Mesothelial cell of epicardium (in vitro differentiated cells): ENCODE results near the gene CLCN1. TPM values are rescaled to one million over a fixed set of nuclear protein-coding genes. Genes with fewer than 3 reads are reported as not detected.
A peak's percentile ranks its signal among the peaks of the same experiment; 100 is the strongest.

ENCODE experiments used
- DNase-seq, 2 experiments: peaks; one replicate each; pipeline ENCODE4 v3.0.0; 2021; ENCODE audit warnings: low spot score in 2 of 2; ENCODE audit not compliant: unreplicated experiment in 2 of 2
- H3K27ac Mint-ChIP-seq: 2 replicates; pipeline ENCODE4 v1.8.0; 2021; ENCODE audit warnings: mixed read lengths
- H3K27me3 Mint-ChIP-seq: 2 replicates; pipeline ENCODE4 v1.8.0; 2021; ENCODE audit warnings: low read depth, mixed read lengths
- H3K36me3 Mint-ChIP-seq: 2 replicates; pipeline ENCODE4 v1.8.0; 2021; ENCODE audit warnings: mixed read lengths
- H3K4me1 Mint-ChIP-seq: 2 replicates; pipeline ENCODE4 v1.8.0; 2021; ENCODE audit warnings: mixed read lengths
- H3K4me3 Mint-ChIP-seq: 2 replicates; pipeline ENCODE4 v1.8.0; 2021; ENCODE audit warnings: mild to moderate bottlenecking, moderate library complexity, mixed read lengths
- H3K9me3 Mint-ChIP-seq: 2 replicates; pipeline ENCODE4 v1.8.0; 2021; ENCODE audit warnings: mixed read lengths
- total RNA-seq: library from RNA; stranded (reverse); gene quantifications from 3 replicates; pipeline ENCODE4 v1.2.1, GENCODE V29; 2021
- TF ChIP-seq, protein P1 (sequence below): fragments of 200-600 bp; sonication (generic); IDR thresholded peaks from one replicate; pipeline ENCODE4 v1.5.0; 2021; ENCODE audit warnings: antibody characterized with exemption; ENCODE audit not compliant: unreplicated experiment

CLCN1 gene
- total RNA-seq, 1 donor from 2014 or later = 0.16 TPM

DNA sequence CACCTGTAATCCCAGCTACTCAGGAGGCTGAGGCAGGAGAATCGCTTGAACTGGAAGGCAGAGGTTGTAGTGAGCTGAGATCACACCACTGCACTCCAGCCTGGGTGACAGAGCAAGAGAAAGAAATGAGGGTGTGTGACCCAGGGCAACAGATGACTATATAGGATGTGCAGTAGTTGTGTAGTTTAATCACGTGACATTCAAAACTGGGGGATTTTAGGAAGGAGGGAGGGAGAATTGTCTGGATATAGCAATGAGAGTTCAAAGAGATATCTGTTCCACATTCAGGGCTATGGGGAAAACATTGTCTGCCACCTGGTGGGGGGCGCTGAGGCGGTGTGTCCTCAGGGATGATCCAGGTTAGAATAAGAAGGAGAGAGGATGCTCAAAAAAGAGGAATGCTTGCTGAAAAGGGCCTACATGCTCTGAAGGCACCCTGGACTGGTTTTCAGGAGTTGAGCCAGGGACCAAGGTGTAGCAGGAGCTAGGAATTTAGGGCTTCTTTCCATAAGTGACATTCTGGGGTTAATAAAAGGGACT lies 57.4 kb downstream of the CLCN1 start:
- TF ChIP-seq, protein P1, sequence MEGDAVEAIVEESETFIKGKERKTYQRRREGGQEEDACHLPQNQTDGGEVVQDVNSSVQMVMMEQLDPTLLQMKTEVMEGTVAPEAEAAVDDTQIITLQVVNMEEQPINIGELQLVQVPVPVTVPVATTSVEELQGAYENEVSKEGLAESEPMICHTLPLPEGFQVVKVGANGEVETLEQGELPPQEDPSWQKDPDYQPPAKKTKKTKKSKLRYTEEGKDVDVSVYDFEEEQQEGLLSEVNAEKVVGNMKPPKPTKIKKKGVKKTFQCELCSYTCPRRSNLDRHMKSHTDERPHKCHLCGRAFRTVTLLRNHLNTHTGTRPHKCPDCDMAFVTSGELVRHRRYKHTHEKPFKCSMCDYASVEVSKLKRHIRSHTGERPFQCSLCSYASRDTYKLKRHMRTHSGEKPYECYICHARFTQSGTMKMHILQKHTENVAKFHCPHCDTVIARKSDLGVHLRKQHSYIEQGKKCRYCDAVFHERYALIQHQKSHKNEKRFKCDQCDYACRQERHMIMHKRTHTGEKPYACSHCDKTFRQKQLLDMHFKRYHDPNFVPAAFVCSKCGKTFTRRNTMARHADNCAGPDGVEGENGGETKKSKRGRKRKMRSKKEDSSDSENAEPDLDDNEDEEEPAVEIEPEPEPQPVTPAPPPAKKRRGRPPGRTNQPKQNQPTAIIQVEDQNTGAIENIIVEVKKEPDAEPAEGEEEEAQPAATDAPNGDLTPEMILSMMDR = no peak
- Mint-ChIP-seq H3K4me3 (no peak overlapping the region), H3K9me3 (no peaks in the 10 kb centered on the region), H3K36me3 (no peaks in the 10 kb centered on the region), H3K27me3 (no peaks in the 10 kb centered on the region), H3K27ac (no peak overlapping the region), H3K4me1 (peaks cover 14% of the 10 kb centered on the region)
- DNase-seq = no peak

DNA sequence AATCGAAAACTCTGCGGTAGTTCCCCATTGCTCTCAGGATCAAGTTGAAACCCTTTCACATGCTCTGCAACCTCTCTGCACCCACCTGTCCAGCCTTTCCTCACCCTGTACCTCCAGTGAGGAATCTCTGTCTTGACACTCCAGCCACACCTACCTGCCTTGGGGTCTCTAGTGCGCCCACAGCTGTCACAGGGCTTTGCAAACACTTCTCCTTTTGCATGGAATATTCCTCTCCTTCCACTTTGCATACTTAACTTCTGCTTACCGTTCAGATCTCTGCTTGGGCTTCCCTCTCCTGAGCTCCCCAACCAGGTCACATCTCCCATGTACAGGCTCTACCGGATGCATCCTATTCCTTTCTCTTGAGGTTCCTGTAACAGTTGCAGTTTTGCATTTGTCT lies 58.6 kb downstream of the CLCN1 start:
- H3K4me1 Mint-ChIP-seq = peaks cover 26% of the 10 kb centered on the region

DNA sequence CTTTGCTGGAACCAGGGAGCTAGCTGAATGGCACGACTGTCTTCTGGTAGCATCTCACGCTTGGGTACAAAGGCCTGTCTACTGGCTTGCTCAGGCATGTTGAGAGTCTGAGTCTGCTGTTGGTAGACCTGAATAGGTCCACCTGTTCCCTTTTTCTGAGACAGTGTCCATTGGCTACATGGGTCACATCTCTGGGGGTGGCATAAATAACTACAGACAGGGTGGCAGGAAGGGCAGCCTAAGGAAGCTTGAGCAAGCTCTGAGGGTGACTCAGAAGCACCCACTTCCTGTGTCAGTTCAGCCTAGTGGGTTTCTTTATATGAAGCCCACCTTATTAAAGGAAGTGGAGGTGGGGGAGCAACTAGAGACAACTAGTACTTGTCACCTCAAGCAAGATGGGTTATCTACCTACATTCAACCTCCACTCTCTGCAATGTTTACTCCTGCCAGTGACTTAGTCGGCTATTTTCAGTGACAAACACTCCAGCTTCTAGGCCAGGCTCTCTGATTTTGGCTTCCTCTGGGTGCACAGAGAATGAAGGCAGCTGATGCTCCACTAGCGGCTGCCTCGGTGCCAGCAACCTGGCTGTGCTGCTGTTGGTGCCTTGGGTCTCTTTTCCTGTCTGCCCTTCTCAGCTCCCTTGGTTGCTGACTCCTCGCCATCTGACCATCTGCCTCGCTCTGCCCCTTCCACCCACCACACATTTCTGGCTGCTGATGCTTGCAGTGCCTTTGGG lies 59.6 kb downstream of the CLCN1 start:
- H3K4me1 Mint-ChIP-seq = peaks cover 24% of the 10 kb centered on the region
- TF ChIP-seq, protein P1 = no peak
- no peaks in the 10 kb centered on the region for H3K9me3 Mint-ChIP-seq
- no peak for DNase-seq
- H3K27ac Mint-ChIP-seq = no peak overlapping the region
- no peaks in the 10 kb centered on the region for H3K27me3 Mint-ChIP-seq
- H3K36me3 Mint-ChIP-seq = no peaks in the 10 kb centered on the region
- H3K4me3 Mint-ChIP-seq = no peak overlapping the region

More for the DNA sequence above, 58.6 kb downstream of the CLCN1 start:
- no peaks in the 10 kb centered on the region for H3K36me3 Mint-ChIP-seq
- no peak overlapping the region for H3K27ac Mint-ChIP-seq
- DNase-seq = no peak
- no peaks in the 10 kb centered on the region for H3K27me3 Mint-ChIP-seq
- no peak overlapping the region for H3K4me3 Mint-ChIP-seq
- no peaks in the 10 kb centered on the region for H3K9me3 Mint-ChIP-seq
- TF ChIP-seq, protein P1 = no peak

DNA sequence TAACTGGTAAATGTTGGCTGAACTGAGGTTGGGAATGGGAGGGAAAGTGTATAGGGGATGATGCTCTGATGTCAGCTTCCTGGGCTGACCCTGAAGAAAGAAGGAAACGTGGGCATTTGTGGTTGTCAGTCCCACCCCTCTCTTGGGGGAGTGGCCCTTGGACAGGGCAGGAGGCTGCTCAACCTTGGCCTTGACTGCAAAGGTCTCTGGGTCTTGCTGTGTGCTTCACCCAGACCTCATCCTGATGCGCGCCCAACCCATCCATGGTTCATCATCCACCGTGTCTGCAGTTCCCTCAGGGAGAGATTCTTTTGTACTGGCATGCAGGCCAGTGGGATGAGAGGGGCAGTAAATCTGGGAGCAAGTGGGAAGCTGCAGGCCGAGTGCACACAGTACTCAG lies 60.5 kb downstream of the CLCN1 start:
- peaks cover 24% of the 10 kb centered on the region for H3K4me1 Mint-ChIP-seq
- DNase-seq = no peak

DNA sequence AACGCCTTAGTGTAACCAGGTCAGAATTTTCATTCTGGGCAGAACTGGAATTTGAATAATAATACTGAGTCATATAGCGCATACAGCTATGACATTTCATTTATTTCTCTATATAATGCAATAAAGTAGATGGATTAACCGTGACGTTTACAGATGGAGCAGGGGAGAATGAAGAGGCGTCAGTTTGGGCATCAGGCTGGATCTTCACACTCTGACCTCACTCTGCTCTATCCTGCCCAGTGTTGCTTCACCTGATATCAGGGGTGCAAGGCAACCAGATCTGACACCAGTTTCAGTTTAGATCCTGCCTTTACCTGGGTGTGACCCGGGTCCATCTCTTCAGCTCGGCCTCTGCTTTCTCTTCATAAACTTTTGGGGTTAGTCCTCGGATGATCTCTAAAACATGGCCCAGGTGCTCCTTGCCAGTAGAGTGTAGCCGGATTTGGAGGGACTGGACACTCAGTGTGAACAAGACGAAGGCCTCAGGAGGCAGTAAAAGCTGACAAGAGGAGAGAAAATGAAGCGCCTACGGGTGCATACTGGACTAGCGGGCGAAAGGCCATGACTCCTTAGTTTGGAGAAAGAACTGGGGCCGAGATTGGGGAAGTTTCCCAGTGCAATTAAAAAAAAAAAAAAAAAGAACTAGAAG lies 63.8 kb downstream of the CLCN1 start:
- peak overlapping the region; percentile 76 for H3K4me3 Mint-ChIP-seq
- peaks cover 31% of the 10 kb centered on the region for H3K4me1 Mint-ChIP-seq
- H3K27me3 Mint-ChIP-seq = no peaks in the 10 kb centered on the region
- TF ChIP-seq, protein P1 = no peak
- H3K9me3 Mint-ChIP-seq = no peaks in the 10 kb centered on the region
- peak overlapping the region; percentile 87 for H3K27ac Mint-ChIP-seq
- no peaks in the 10 kb centered on the region for H3K36me3 Mint-ChIP-seq
- DNase-seq = no peak

More for the DNA sequence above, 60.5 kb downstream of the CLCN1 start:
- no peak overlapping the region for H3K27ac Mint-ChIP-seq
- no peaks in the 10 kb centered on the region for H3K36me3 Mint-ChIP-seq
- no peak overlapping the region for H3K4me3 Mint-ChIP-seq
- no peaks in the 10 kb centered on the region for H3K9me3 Mint-ChIP-seq
- H3K27me3 Mint-ChIP-seq = no peaks in the 10 kb centered on the region
- TF ChIP-seq, protein P1 = no peak
